GM19025 (cell line): ENCODE data around the gene IL7R.

ENCODE experiments used
- ATAC-seq: cut with Tn5 transposase; IDR thresholded peaks from one replicate; pipeline ENCODE4 v1.9.1; 2021; ENCODE audit warnings: mild to moderate bottlenecking, low read depth, moderate library complexity; ENCODE audit not compliant: unreplicated experiment

The IL7R gene

DNA sequence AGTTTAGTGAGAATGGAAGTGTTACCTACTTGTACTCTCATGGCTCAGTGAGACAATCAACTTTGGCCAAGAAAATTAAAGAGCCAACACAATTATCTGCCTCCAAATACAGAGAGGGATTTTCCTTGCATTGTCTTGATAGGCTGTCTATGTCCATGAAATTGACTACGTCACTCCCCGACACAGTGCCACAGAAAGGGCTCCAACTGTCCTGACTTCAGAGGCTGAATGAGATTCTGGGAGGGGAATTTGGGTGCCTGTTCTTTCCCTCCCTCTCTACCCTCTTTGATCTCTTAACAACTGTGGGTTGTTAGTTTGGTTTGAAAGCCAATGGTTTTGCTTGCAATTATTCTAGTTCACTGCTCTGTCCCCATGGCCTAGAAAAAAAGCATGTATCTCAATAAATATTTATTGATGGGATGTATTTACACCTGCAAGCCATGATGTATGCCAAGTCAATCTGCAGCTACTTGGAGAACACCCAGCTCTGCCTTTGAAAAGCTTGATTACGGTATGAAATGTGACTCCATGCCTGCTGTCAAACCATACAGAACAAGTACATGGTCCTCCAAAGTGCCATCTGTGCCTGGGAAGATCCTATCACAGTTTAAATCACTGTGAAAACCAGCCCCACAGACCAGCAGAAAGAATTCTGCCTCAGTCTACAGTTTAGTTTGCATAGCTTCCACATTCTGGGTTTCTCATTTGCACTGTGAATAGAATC is 44.4 kb downstream of the IL7R start:
- ATAC-seq, result no peak

DNA sequence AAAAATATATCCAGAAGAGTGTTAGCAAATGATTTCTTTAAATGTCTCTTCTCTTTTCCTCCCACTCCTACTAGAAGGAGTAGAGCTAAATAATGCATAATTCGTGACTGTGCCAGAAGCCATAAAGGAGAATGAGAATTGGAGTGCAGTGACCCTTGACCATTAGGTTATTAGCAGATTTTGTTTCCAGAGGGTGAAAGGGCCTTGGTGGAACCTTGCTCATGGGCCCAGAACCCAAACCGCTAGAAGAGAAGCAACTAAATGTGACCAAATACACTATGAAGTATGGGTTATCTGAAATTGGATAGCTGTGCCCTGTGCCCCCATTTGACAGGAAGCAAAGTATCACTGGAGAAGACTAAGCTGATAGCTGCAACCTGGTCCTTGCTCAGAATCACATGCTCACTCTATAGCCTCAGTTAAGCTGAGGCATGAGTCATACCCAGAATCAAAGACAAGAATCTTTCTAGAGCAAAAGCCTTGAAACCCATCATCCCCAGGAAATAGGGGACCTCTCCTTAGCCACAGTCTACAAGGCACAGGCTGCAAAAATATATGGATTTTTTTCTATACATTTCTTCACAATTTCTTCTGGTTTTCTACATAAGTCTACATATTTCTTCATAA is 45.5 kb downstream of the IL7R start:
- no peak for ATAC-seq

GRCh38 chr5:35903631-35904203 is 47.0 kb downstream of the IL7R start:
- no peak for ATAC-seq

GRCh38 chr5:35904443-35905132 is 47.9 kb downstream of the IL7R start:
- ATAC-seq, result no peak

DNA sequence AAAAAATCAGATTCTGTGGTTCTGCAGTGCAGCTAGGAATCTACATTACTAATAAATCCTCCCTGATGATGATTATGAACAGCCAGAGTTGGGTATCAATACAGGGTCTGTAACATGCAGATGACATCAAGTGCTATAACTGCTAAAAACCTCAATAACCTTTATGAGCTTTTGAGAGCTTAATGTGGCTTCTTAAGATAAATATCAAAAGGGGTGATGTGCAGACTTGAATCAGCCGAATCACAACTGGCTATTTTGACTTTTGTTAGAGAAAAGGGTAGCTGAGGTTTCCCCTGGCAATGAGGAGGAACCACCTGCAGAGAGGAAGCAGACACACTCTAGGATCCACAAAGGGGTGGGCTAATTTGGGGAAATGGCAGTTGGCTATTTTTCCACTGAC is 51.5 kb downstream of the IL7R start:
- ATAC-seq, result no peak

GRCh38 chr5:35908814-35909213 is 52.1 kb downstream of the IL7R start:
- ATAC-seq, result no peak

DNA sequence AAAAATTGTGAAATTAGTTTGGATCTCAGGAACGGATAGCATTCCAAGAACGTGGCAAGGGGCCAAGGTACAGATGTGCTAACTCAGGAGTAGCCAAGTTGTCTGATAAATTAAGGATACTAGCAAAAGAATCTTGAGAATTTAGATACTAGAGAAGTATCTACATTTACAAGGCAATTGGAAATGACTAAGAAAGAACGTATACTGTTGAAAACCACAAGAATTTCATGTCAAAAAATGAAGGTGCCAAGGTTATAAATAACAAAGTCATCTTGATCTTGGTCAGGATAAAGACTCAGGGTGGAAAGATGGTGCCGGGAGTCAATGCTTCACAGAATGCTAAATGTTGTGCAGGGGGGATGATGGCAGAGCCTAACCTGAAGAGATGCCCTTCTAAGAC is 62.5 kb downstream of the IL7R start:
- no peak for ATAC-seq

DNA sequence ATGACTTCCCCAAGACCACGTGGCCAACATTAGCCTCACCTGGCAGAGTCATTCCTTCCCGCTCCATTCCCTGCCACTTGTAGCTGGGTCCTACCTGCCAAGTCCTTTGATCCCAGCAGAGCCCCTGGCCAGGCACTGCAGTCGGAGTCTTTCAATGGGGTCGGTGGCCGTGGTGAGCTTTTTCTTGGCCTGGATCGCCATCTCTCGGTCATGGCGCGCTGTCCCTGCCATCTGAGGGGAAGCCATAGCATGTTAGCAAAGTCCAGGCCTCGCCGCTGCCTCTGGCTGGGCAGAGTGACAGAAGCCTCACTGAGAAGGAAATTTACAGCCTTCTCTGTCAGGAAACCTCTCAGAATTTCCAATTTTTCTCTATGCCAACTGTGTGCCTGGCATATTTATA is 64.2 kb downstream of the IL7R start:
- ATAC-seq, result no peak

- no peak for ATAC-seq
Measured at GRCh38 chr5:35921930-35922329, 65.2 kb downstream of the IL7R start.

DNA sequence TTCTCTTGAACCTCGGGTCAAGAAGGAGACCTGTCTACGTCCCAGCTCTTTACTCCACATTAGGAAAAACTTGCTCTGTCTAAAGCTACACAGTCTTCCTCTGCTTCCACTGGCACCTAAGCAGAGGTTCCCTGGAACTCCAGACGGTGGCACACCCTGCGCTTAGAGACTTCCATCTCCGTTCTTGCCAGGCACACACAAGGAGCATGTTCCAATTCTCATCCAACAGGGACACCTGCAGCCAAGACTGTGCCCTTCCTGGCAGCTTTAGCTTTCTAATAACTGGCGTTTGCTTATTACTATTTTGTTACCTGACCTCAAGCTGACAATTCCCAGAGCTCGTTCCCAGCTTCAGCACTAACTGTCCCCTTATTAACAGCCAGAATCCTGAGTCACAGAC is 65.8 kb downstream of the IL7R start:
- no peak for ATAC-seq

GRCh38 chr5:35924122-35924949 is 67.6 kb downstream of the IL7R start:
- ATAC-seq, result no peak

DNA sequence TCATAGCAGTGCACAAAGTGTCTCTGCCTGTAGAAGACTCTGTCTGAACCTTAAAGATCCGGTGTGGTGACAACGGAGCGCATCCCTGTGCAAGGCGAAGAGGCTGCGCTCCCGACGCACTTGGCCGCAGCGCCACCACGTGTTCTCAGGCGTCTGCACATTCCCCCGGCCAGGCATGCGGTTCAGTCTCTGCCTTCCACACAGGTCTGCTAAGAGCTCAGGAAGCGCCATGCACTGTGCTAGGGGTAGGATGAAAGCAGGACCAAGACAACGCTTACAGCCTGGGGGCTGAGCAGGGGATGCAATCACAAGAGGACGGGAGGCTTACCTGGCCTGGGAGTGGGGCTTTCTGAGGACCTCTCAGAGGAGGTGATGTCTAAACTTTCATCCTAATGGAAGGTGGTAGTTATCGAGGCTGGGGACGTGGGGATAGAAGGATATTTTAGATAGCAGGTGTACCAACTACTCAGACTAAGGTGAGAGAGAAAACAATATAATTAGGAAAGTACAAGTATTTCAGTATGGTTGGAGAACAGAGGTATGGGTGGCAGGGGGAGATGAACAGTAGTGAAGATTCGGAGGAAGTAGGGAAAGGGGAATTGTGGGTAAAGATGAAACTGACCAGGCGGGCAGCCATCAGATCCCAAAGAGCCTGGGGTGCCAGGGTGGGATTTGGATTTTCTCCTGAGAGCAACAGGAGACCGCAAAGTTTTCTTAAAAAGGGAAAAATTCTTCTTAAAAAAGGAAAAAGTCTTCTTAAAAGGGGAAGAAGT is 68.4 kb downstream of the IL7R start:
- ATAC-seq, result peak; percentile 65

DNA sequence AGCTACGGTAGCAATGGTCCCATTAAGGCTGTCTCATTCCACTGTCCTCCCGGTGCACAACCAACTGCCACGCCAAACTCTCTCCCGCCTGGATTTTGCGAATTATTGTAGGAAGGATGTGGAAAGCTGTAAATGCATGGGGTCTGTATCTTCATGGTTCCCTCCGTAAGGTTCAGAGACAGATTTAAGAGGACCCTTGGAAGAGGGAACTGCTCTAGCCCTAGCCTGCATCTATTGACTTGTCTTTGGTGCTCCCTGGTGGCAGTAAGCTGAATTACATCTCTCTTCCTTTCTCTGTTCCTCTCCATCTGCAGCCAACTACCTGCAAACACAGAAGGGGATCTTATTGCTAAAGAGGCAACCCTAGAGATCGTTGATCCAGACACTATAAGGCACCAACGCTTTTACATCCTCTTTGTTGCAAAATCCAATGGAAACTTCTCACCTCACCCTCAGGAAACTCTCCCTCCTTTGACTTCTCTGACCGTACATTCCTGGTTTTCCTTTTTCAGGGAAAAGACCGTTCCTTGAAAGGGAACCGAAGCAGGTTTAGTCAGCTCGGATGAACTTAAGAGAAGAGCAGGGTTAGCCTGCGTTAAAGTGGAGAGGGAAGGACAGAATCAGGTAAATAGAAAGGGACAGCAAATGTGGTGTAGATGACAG is 69.8 kb downstream of the IL7R start:
- ATAC-seq, result peak; percentile 65
